ENCODE data around the gene TPST2.
A peak's percentile ranks its signal among the peaks of the same experiment; 100 is the strongest.

The TPST2 gene

GRCh38 chr22:26476705-26477340 is 113.1 kb downstream of the TPST2 start:
- no peaks in the 10 kb centered on the region for H3K27me3 ChIP-seq (ENCODE audit: control insufficient read depth, insufficient read depth, low read length)
- no peak overlapping the region for H3K4me2 ChIP-seq (ENCODE audit: low read length)
- H3K4me1 ChIP-seq (ENCODE audit: control insufficient read depth, insufficient read depth, low read length), result peaks cover 24% of the 10 kb centered on the region
- H3K9me3 ChIP-seq (replicated peaks; ENCODE audit: low read length), result no peaks in the 10 kb centered on the region
- peaks cover 37% of the 10 kb centered on the region for H3K36me3 ChIP-seq (ENCODE audit: insufficient read depth, low read length)
- no peak overlapping the region for H3K4me3 ChIP-seq (ENCODE audit: low read length)
- H3K9ac ChIP-seq (ENCODE audit: low read depth, low read length), result no peak overlapping the region

- peaks cover 51% of the 10 kb centered on the region for H3K36me3 ChIP-seq (ENCODE audit: insufficient read depth, low read length)
Measured at GRCh38 chr22:26474682-26475081, 115.2 kb downstream of the TPST2 start.

More at GRCh38 chr22:26474682-26475081, 115.2 kb downstream of the TPST2 start:
- Histone ChIP-seq H3K4me3 (ENCODE audit: low read length) (no peak overlapping the region), H3K9me3 (replicated peaks; ENCODE audit: low read length) (no peaks in the 10 kb centered on the region), H3K4me2 (ENCODE audit: low read length) (no peak overlapping the region), H3K27me3 (ENCODE audit: control insufficient read depth, insufficient read depth, low read length) (no peaks in the 10 kb centered on the region), H3K9ac (ENCODE audit: low read depth, low read length) (no peak overlapping the region), H3K4me1 (ENCODE audit: control insufficient read depth, insufficient read depth, low read length) (peaks cover 36% of the 10 kb centered on the region)

Small RNA genes lying within 50 kb of the gene (small RNA-seq; reads per million reads assigned to genes)
- 2.4 reads per million, percentile 72 among the genes with 10 or more reads in this experiment for gene MIR548J
